Stimulated activated naive CD8-positive, alpha-beta T cell treated with anti-CD3 and anti-CD28 coated beads, Interleukin-15, Interleukin-2, amounts not matched to agents 100 U/mL and 50 U/mL, for 24 hours (primary cell): Measurements from ENCODE around the gene SCAF8.
A peak's percentile ranks its signal among the peaks of the same experiment; 100 is the strongest.
"Not testable (repeated sequence)": the region's sequence is repeated elsewhere in the genome, so short reads cannot be mapped to it uniquely, and the experiment has no call there.

ENCODE experiments used
- ATAC-seq: fragments of 150-1000 bp; cut with Tn5 transposase; one replicate; pipeline ENCODE4 v1.10.0; 2021
- DNase-seq: peaks from one replicate; pipeline ENCODE4 v3.0.0; 2021

The SCAF8 gene

GRCh38 chr6:154736618-154737259 lies 3.5 kb downstream of the SCAF8 start:
- ATAC-seq: no peak

GRCh38 chr6:154737424-154737823 lies 4.2 kb downstream of the SCAF8 start:
- ATAC-seq: no peak
- no peak for DNase-seq

More at GRCh38 chr6:154736618-154737259, 3.5 kb downstream of the SCAF8 start:
- DNase-seq: no peak

- ATAC-seq: no peak
These were observed 5.3 kb downstream of the SCAF8 start for GRCh38 chr6:154738551-154738961.

GRCh38 chr6:154740658-154741057 lies 7.4 kb downstream of the SCAF8 start:
- no peak for ATAC-seq
- DNase-seq: no peak

More at GRCh38 chr6:154738551-154738961, 5.3 kb downstream of the SCAF8 start:
- DNase-seq: no peak

- ATAC-seq: no peak
These were observed 9.7 kb downstream of the SCAF8 start for GRCh38 chr6:154742891-154743290.

GRCh38 chr6:154744029-154744745 lies 11.0 kb downstream of the SCAF8 start:
- not testable (repeated sequence) for DNase-seq, ATAC-seq

More at GRCh38 chr6:154742891-154743290, 9.7 kb downstream of the SCAF8 start:
- DNase-seq: no peak

GRCh38 chr6:154745243-154745642 lies 12.0 kb downstream of the SCAF8 start:
- no peak for ATAC-seq
- DNase-seq: no peak

- no peak for DNase-seq
- ATAC-seq: no peak
These were observed 16.1 kb downstream of the SCAF8 start for GRCh38 chr6:154749341-154749740.

- no peak for ATAC-seq
- no peak for DNase-seq
These were observed 18.0 kb downstream of the SCAF8 start for GRCh38 chr6:154751011-154751800.

GRCh38 chr6:154752022-154752421 lies 18.8 kb downstream of the SCAF8 start:
- no peak for DNase-seq
- no peak for ATAC-seq

- DNase-seq (no peak), ATAC-seq (no peak)
These were observed 20.9 kb downstream of the SCAF8 start for GRCh38 chr6:154754152-154754551.

GRCh38 chr6:154757352-154758050 lies 24.3 kb downstream of the SCAF8 start:
- ATAC-seq: no peak
- DNase-seq: no peak

GRCh38 chr6:154758125-154758524 lies 24.9 kb downstream of the SCAF8 start:
- ATAC-seq (no peak), DNase-seq (no peak)

- no peak for ATAC-seq
- DNase-seq: no peak
These were observed 30.4 kb downstream of the SCAF8 start for GRCh38 chr6:154763650-154764049.

GRCh38 chr6:154765273-154765672 lies 32.1 kb downstream of the SCAF8 start:
- DNase-seq: no peak
- ATAC-seq: no peak

- no peak for DNase-seq
- ATAC-seq: no peak
These were observed 33.1 kb downstream of the SCAF8 start for GRCh38 chr6:154766288-154766687.

GRCh38 chr6:154767003-154767723 lies 33.9 kb downstream of the SCAF8 start:
- ATAC-seq (no peak), DNase-seq (no peak)

- no peak for ATAC-seq
- no peak for DNase-seq
These were observed 35.1 kb downstream of the SCAF8 start for GRCh38 chr6:154768280-154768679.

- ATAC-seq: peak; percentile 49
These were observed 40.4 kb downstream of the SCAF8 start for GRCh38 chr6:154773610-154774089.

GRCh38 chr6:154779157-154779556 lies 45.9 kb downstream of the SCAF8 start:
- not testable (repeated sequence) for DNase-seq, ATAC-seq

More at GRCh38 chr6:154773610-154774089, 40.4 kb downstream of the SCAF8 start:
- no peak for DNase-seq

GRCh38 chr6:154782193-154782592 lies 49.0 kb downstream of the SCAF8 start:
- ATAC-seq: no peak

More at GRCh38 chr6:154782193-154782592, 49.0 kb downstream of the SCAF8 start:
- no peak for DNase-seq
